NCI-H2196 (cell line): ENCODE results near the gene C10orf71.

Experiments
- DNase-seq: peaks from one replicate; lab custom pipeline; 2025; ENCODE audit not compliant: unreplicated experiment; lab: John Stamatoyannopoulos, UW

C10orf71 gene

GRCh38 chr10:49298983-49299815, at the start of gene C10orf71:
C10orf71 (plus strand) TSS chr10:49299170; CDS start chr10:49322546, 23,376 bp downstream.
- DNase-seq = no peak

- no peak for DNase-seq
Observed at GRCh38 chr10:49252313-49253034, 46.5 kb upstream of the C10orf71 start.

GRCh38 chr10:49253340-49253906, 45.5 kb upstream of the C10orf71 start:
- no peak for DNase-seq

GRCh38 chr10:49254150-49254549, 44.8 kb upstream of the C10orf71 start:
- DNase-seq = no peak

GRCh38 chr10:49254556-49255318, 44.2 kb upstream of the C10orf71 start:
- no peak for DNase-seq

GRCh38 chr10:49255883-49256282, 43.1 kb upstream of the C10orf71 start:
- DNase-seq = no peak

GRCh38 chr10:49257154-49257553, 41.8 kb upstream of the C10orf71 start:
- no peak for DNase-seq

GRCh38 chr10:49257626-49258349, 41.2 kb upstream of the C10orf71 start:
- no peak for DNase-seq

- DNase-seq = no peak
Observed at GRCh38 chr10:49258350-49258683, 40.7 kb upstream of the C10orf71 start.

- DNase-seq = no peak
Observed at GRCh38 chr10:49260644-49261296, 38.2 kb upstream of the C10orf71 start.

- DNase-seq = no peak
Observed at GRCh38 chr10:49263591-49263990, 35.4 kb upstream of the C10orf71 start.

GRCh38 chr10:49264177-49264677, 34.7 kb upstream of the C10orf71 start:
- DNase-seq = no peak

- DNase-seq = no peak
Observed at GRCh38 chr10:49265885-49266284, 33.1 kb upstream of the C10orf71 start.

GRCh38 chr10:49268185-49268584, 30.8 kb upstream of the C10orf71 start:
- no peak for DNase-seq

- no peak for DNase-seq
Observed at GRCh38 chr10:49269523-49269922, 29.4 kb upstream of the C10orf71 start.

- no peak for DNase-seq
Observed at GRCh38 chr10:49270565-49270964, 28.4 kb upstream of the C10orf71 start.

GRCh38 chr10:49271346-49271745, 27.6 kb upstream of the C10orf71 start:
- no peak for DNase-seq

- DNase-seq = no peak
Observed at GRCh38 chr10:49272251-49273081, 26.5 kb upstream of the C10orf71 start.

- DNase-seq = no peak
Observed at GRCh38 chr10:49273082-49273465, 25.9 kb upstream of the C10orf71 start.
